GM13977 (cell line): ENCODE results near the gene PAM.

Experiments
- DNase-seq: peaks from one replicate; pipeline ENCODE4 v3.0.0; 2012; ENCODE audit warnings: low spot score
- CTCF ChIP-seq: IDR thresholded peaks from 2 replicates; pipeline ENCODE4 v1.5.1; 2012; ENCODE audit warnings: mild to moderate bottlenecking, control low read depth; ENCODE audit not compliant: insufficient read depth; ENCODE audit errors: extremely low read depth, missing control alignments
- in situ Hi-C: fragments of 300-500 bp; cut with MboI; formaldehyde crosslinking; loops from one replicate; pipeline ENCODE4 v1.12.0; 2022; ENCODE audit warnings: low sequenced_read_pairs, low pct_unique_long_range_greater_than_20kb, mixed read lengths, inconsistent platforms; ENCODE audit not compliant: unreplicated experiment

Gene PAM

GRCh38 chr5:102813740-102814139 is 58.6 kb downstream of the PAM start:
- TF ChIP-seq CTCF = no peak
- no peak for DNase-seq
- in situ Hi-C loops = no loop called here

GRCh38 chr5:102815084-102815483 is 60.0 kb downstream of the PAM start:
- in situ Hi-C loops = no loop called here
- no peak for TF ChIP-seq CTCF
- no peak for DNase-seq

- no peak for DNase-seq
- no peak for TF ChIP-seq CTCF
- in situ Hi-C loops = no loop called here
Observed at GRCh38 chr5:102815540-102816332, 60.6 kb downstream of the PAM start.

- in situ Hi-C loops = no loop called here
- no peak for TF ChIP-seq CTCF
- DNase-seq = no peak
Observed at GRCh38 chr5:102818345-102818744, 63.2 kb downstream of the PAM start.

- no peak for DNase-seq
- no peak for TF ChIP-seq CTCF
- in situ Hi-C loops = no loop called here
Observed at GRCh38 chr5:102818934-102819333, 63.8 kb downstream of the PAM start.

- TF ChIP-seq CTCF = no peak
- DNase-seq = no peak
- in situ Hi-C loops = no loop called here
Observed at GRCh38 chr5:102819634-102820033, 64.5 kb downstream of the PAM start.
